ENCODE results near the gene PTER.

DNA sequence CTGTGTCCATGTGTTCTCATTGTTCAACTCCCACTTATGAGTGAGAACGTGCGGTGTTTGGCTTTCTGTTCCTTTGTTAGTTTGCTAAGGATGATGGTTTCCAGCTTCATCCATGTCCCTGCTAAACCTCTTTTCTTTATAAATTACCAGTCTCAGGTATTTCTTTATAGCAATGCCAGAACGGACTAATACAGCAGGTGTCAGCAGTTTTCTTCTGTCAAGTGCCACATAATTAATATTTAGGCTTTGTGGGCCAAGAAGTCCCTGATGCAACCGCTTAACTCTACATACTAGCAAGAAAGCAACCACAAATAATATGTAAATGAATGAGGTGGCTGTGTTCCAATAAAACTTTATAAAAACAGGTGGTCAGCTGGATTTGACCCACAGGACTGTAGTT, 111.2 kb downstream of the PTER start:
- TF ChIP-seq CTCF (conservative IDR thresholded peaks at IDR 0.05; ENCODE audit: low read length): no peak
- no peak for TF ChIP-seq EZH2phosphoT487 (IDR thresholded peaks at IDR 0.05; ENCODE audit: borderline replicate concordance, low read depth, low read length)

Data from OCI-LY7 (cell line).